Stomach (tissue), 9 donors: ENCODE results near the gene EIPR1. TPM values are rescaled to one million over a fixed set of nuclear protein-coding genes. Genes with fewer than 3 reads are reported as not detected.

Source experiments
- DNase-seq, 2 donors: peaks; one replicate each; pipeline versions ENCODE4 v3.0.0 to v3.0.0-alpha.2; 2013 to 2019
- H3K27ac ChIP-seq, 5 donors: fragments of 200-600 bp in 4 of 5; sonication (generic) in 4 of 5; one replicate each; pipeline ENCODE4 v1.5.1; 2013 to 2019; ENCODE audit warnings: mild to moderate bottlenecking in 1 of 5, moderate library complexity in 1 of 5
- H3K27me3 ChIP-seq, 3 donors: fragments of 200-600 bp; sonication (generic); one replicate each; pipeline ENCODE4 v1.5.1; 2017 to 2019; ENCODE audit warnings: mixed run types in 1 of 3
- H3K36me3 ChIP-seq, 4 donors: fragments of 200-600 bp; sonication (generic); 1 replicate in 3 of 4; 2 replicates in 1 of 4; pipeline ENCODE4 v1.5.1; 2016 to 2019
- H3K4me1 ChIP-seq, 4 donors: fragments of 200-600 bp; sonication (generic); one replicate each; pipeline ENCODE4 v1.5.1; 2016 to 2019
- H3K4me3 ChIP-seq, 4 donors: fragments of 200-600 bp; sonication (generic) in 3 of 4; one replicate each; pipeline ENCODE4 v1.5.1; 2016 to 2019; ENCODE audit warnings: mild to moderate bottlenecking in 1 of 4
- H3K9me3 ChIP-seq, 4 donors: fragments of 200-600 bp; sonication (generic); one replicate each; pipeline ENCODE4 v1.5.1; 2016 to 2019
- CTCF ChIP-seq, 7 experiments: fragments of 450-650 bp in 4 of 7; fragments of 200-600 bp in 3 of 7; sonication (generic) in 3 of 7; IDR thresholded peaks; one replicate each; pipeline ENCODE4 v1.5.1; 2016 to 2019; ENCODE audit warnings: antibody characterized with exemption in 7 of 7, control low read depth in 2 of 7, mild to moderate bottlenecking in 1 of 7
- EP300 ChIP-seq: sonication (generic); formaldehyde crosslinking; IDR thresholded peaks from one replicate; pipeline ENCODE4 v1.6.1; 2017; ENCODE audit warnings: antibody characterized with exemption
- POLR2A ChIP-seq, 4 donors: fragments of 450-650 bp; IDR thresholded peaks; one replicate each; pipeline ENCODE4 v1.6.1; 2016; ENCODE audit warnings: antibody characterized with exemption in 4 of 4, control low read depth in 2 of 4, mild to moderate bottlenecking in 1 of 4, moderate library complexity in 1 of 4
- POLR2AphosphoS5 ChIP-seq, 3 donors: sonication (generic); formaldehyde crosslinking; IDR thresholded peaks; one replicate each; pipeline ENCODE4 v1.6.1; 2016; ENCODE audit warnings: antibody characterized with exemption in 3 of 3
- WGBS, 5 donors: extraction: QIAGEN DNeasy Blood & Tissue Kit in 3 of 5; methylation state at CpG; one replicate each; pipeline versions ENCODE4 v1.1.5 to v1.1.7; 2013 to 2018; 5-methylcytosine and 5-hydroxymethylcytosine counted together
- intact Hi-C: fragments of 100-400 bp; cut with DNase I; formaldehyde crosslinking; loops from one replicate; pipeline ENCODE4 v1.15.1; 2023; ENCODE audit warnings: low total_unique reads
- polyA plus RNA-seq, 3 donors: library from polyadenylated mRNA; stranded (reverse); fragments of 200-250 nt; gene quantifications; one replicate each; pipeline ENCODE4 v1.2.3, GENCODE V29; 2013
- total RNA-seq, 5 donors: library from RNA; depleted of rRNA; stranded (reverse); fragments of >200 nt; gene quantifications; one replicate each; pipeline versions ENCODE4 v1.1.0 to v1.2.3, GENCODE V29; 2014 to 2016
- donor health status: healthy with polysubstance abuse.
- donor health status: Bipolar disorder and iron deficiency.
- donor health status: healthy.

The EIPR1 gene
- total and polyA plus RNA-seq, 8 donors, result 1.2 to 39.4 (median 12.7) TPM

GRCh38 chr2:3208179-3208578 lies 169.4 kb downstream of the EIPR1 start:
- Histone ChIP-seq H3K27me3 (no peaks in the 10 kb centered on the region), H3K9me3 (no peaks in the 10 kb centered on the region), H3K36me3 (peaks cover 0 to 58% (median 25%) of the 10 kb centered on the region in 4 donors), H3K4me1 (no peaks in the 10 kb centered on the region), H3K4me3 (no peak overlapping the region), H3K27ac (no peak overlapping the region)
- no peak for TF ChIP-seq POLR2A (IDR thresholded peaks at IDR 0.05)
- no peak for TF ChIP-seq POLR2AphosphoS5 (IDR thresholded peaks at IDR 0.05)
- TF ChIP-seq EP300, result no peak
- TF ChIP-seq CTCF (IDR thresholded peaks at IDR 0.05), result no peak
- whole genome bisulfite sequencing, 5 donors, result 91 to 97% (median 94%) methylated on average over 5 of the region's 5 CpGs
- intact Hi-C loops, result no loop called here
- no peak for DNase-seq

DNA sequence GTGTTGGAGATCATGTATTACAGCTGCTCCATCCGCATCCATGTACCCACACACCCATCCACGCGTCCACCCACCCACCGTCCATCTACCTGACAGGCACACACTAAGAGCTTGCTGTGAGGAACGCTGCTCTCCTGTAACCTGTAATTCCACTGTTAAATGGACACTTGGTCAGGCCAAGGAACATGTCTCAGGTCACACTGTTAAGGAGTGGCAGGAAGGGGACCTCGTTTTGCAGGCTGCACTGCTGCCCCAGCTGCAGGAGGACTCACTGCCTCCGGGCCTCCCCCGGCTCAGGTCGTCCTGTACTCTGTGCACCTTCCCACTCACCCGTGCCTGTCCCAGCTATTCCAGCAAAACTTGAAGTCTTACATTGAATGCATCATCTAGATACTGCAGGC lies 170.5 kb downstream of the EIPR1 start:
- H3K27me3 ChIP-seq, result no peaks in the 10 kb centered on the region
- no peak overlapping the region for H3K4me3 ChIP-seq
- intact Hi-C loops, result no loop called here
- peaks cover 0 to 53% (median 21%) of the 10 kb centered on the region in 4 donors for H3K36me3 ChIP-seq
- no peaks in the 10 kb centered on the region for H3K9me3 ChIP-seq
- 89 to 94% (median 90%) methylated on average over 10 of the region's 10 CpGs for WGBS, 5 donors
- H3K27ac ChIP-seq, result no peak overlapping the region
- H3K4me1 ChIP-seq, result no peaks in the 10 kb centered on the region
- TF ChIP-seq POLR2A (IDR thresholded peaks at IDR 0.05) (no peak), CTCF (IDR thresholded peaks at IDR 0.05) (no peak), EP300 (no peak), POLR2AphosphoS5 (IDR thresholded peaks at IDR 0.05) (no peak)
- DNase-seq, result no peak

DNA sequence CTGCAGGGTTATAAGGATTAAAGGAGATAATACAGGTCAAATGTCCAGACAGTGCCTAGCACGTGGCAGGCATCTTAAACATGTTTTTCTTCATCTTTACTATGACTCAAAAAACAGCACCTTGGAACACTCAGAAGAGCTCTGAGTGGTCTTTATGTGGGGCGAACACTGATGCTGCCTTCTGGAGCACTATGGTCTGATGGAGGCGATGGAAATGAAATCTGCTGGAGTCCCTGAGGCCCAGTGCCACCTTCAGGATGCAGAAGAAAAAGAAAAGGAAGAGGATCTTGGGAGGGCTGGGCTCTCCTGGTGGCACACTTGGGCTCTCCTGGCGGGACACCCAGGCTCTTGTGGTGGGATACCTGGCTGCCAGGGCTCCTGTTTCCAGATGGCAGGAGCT lies 171.8 kb downstream of the EIPR1 start:
- no peak overlapping the region for H3K27ac ChIP-seq
- peaks cover 0 to 43% (median 12%) of the 10 kb centered on the region in 4 donors for H3K36me3 ChIP-seq
- H3K4me3 ChIP-seq, result no peak overlapping the region
- no peaks in the 10 kb centered on the region for H3K9me3 ChIP-seq
- intact Hi-C loops, result no loop called here
- TF ChIP-seq CTCF (IDR thresholded peaks at IDR 0.05), result no peak
- no peak for TF ChIP-seq POLR2A (IDR thresholded peaks at IDR 0.05)
- TF ChIP-seq POLR2AphosphoS5 (IDR thresholded peaks at IDR 0.05), result no peak
- no peak for TF ChIP-seq EP300
- 93 to 97% (median 97%) methylated on average over 4 of the region's 4 CpGs for WGBS, 5 donors
- H3K4me1 ChIP-seq, result no peaks in the 10 kb centered on the region
- DNase-seq, result no peak
- no peaks in the 10 kb centered on the region for H3K27me3 ChIP-seq

- peaks cover 0 to 33% (median 10%) of the 10 kb centered on the region in 4 donors for H3K36me3 ChIP-seq
- TF ChIP-seq POLR2A (IDR thresholded peaks at IDR 0.05), result no peak
- TF ChIP-seq EP300, result no peak
- TF ChIP-seq POLR2AphosphoS5 (IDR thresholded peaks at IDR 0.05), result no peak
- no peak for TF ChIP-seq CTCF (IDR thresholded peaks at IDR 0.05)
- no peak overlapping the region for H3K4me3 ChIP-seq
- WGBS, 5 donors, result 85 to 95% (median 91%) methylated on average over 10 to 11 of the region's 11 CpGs
- no peaks in the 10 kb centered on the region for H3K9me3 ChIP-seq
- intact Hi-C loops, result no loop called here
- no peak overlapping the region for H3K27ac ChIP-seq
- no peaks in the 10 kb centered on the region for H3K4me1 ChIP-seq
- no peak for DNase-seq
- no peaks in the 10 kb centered on the region for H3K27me3 ChIP-seq
Measured at GRCh38 chr2:3204031-3204821, 173.4 kb downstream of the EIPR1 start.
